Left kidney (tissue), 2 donors: Measurements from ENCODE around the gene RERE. TPM values are rescaled to one million over a fixed set of nuclear protein-coding genes. Genes with fewer than 3 reads are reported as not detected.

Experiments
- DNase-seq: peaks from one replicate; pipeline ENCODE4 v3.0.0-alpha.2; 2013
- polyA plus RNA-seq: library from polyadenylated mRNA; unstranded; fragments of 120-200 nt; gene quantifications from one replicate; pipeline ENCODE4 v1.2.1, GENCODE V29; 2013; ENCODE audit not compliant: insufficient read length

Gene RERE
- polyA plus RNA-seq, 1 donor = 163 TPM

- no peak for DNase-seq
These were observed 391.7 kb downstream of the RERE start for GRCh38 chr1:8425781-8426161.

- DNase-seq = no peak
These were observed 392.2 kb downstream of the RERE start for GRCh38 chr1:8425150-8425780.

DNA sequence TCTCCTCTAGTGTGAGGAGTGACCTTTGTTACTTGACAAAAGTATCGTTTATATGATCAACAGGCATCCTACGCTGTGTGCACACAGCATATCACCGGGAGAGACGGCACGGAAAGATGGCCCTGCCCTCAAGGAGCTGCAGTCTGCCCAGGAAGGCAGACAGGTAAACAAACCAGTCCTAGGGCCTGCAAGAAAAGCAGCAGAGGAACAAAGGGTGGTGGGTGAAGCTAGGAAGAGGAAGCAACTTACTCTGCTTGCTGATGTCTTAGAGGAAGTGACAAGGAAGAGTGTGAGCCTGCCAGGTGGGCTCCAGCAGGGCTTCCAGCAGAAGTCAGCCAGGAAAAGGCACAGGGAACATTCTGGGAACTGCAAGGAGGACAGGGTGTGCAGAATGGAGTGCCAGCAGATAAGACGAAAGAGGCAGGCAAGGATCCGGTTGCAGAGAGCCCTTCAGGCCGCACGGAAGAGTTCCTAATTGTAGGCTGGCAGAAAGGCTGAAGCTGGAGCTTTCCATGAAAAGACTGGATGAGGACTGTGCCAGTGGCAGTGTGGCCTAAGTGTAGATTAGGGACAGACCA, 392.8 kb downstream of the RERE start:
- no peak for DNase-seq

GRCh38 chr1:8423692-8424538, 393.5 kb downstream of the RERE start:
- DNase-seq = peak; percentile 87

DNA sequence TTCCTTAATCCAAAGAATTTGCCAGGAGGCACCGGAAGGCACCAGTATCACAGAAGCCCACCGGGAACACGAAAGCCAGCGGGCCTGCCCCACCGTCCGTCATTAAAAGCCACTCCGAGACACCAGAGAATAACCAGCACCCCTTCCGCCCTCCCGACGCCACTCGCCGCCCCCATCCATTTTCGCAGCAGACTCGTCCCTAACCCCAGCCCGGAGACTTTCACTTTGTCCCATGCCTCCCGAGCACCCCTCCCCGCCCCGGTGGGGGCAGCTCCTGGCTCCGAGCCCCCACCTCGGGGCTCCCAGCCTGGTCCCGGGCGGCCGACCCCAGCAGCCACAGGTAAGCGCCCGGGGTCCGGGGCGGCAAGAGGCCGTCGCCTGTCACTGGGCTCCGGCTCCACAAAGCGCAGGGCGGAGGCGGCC, 394.2 kb downstream of the RERE start:
- no peak for DNase-seq

- no peak for DNase-seq
These were observed 394.8 kb downstream of the RERE start for GRCh38 chr1:8422510-8423268.

DNA sequence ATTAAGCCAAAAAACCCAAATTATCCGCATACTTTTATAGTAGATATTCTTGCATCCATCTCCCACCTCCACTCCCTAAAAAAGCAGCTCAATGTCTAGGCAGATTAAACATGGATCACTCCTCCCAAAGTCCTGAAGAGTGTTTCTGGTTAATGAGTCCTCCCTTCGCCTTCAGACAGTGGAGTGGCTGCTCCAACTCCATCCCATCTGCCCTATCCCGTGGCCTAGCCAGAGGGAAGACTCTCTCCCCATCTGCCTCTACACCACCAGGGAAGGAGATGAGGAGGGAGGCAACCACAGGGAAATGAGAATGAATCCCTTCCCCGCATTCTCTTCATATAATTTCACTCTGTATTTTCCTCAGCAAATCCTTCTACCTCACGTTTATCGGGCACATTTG, 395.7 kb downstream of the RERE start:
- no peak for DNase-seq

GRCh38 chr1:8420318-8420717, 397.1 kb downstream of the RERE start:
- no peak for DNase-seq

DNA sequence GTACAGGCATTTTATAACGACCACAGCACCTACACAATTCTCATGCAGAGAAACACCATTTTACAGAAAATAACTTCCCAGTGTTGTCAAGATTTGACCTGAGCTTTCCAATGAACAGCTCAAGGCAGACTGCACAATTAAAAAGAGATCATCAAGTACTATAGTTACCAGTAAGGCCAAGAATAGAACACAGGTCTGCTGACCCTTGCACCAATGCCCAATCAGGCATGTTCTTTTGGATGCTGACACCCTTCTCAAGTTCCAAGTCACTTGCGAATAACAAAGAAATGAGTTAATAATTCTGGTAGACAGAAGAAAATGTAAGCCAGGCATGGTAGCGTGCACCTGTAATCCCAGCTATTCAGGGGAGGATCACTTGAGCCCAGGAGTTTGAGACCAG, 397.6 kb downstream of the RERE start:
- DNase-seq = no peak

GRCh38 chr1:8419172-8419571, 398.3 kb downstream of the RERE start:
- DNase-seq = no peak

DNA sequence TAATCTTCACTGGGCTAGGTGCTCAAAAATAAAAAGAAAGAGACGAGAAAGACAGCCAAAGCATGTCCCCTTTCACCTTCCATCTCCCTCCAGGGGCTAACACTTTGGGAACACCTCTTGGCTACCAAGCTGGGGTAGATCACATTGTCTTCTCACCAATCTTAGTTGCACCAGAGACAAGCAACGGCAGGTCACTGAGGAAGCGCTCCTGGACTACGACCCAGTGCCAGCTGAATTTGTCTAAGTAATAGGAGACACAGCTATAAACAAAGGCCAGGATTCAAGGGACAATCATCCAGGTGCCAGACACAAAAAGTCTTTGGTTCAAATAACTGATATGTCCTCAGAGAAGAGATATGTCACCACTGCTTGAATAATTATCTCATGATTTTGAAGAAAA, 399.1 kb downstream of the RERE start:
- DNase-seq = no peak

- no peak for DNase-seq
These were observed 399.8 kb downstream of the RERE start for GRCh38 chr1:8417625-8418024.

DNA sequence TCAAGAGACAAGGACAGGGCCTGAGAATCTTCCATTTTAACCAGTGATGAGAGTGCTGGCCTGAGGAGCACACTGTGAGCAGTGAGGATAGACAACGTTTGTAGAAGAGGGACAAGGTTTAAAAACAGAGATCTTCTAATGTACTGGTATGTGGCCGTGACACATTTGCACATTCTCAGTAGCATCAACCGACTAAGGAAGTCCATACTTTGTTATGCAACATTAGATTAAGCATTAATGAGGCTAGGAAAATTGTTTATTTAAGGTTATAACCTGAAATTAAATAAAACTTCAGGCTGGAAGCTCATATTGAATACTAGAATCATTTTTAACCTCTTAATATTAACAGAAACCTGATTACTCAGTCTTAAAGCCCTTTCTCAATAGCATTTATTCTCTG, 400.6 kb downstream of the RERE start:
- DNase-seq = no peak

GRCh38 chr1:8415526-8416278, 401.7 kb downstream of the RERE start:
- no peak for DNase-seq

GRCh38 chr1:8412183-8412831, 405.1 kb downstream of the RERE start:
- no peak for DNase-seq

DNA sequence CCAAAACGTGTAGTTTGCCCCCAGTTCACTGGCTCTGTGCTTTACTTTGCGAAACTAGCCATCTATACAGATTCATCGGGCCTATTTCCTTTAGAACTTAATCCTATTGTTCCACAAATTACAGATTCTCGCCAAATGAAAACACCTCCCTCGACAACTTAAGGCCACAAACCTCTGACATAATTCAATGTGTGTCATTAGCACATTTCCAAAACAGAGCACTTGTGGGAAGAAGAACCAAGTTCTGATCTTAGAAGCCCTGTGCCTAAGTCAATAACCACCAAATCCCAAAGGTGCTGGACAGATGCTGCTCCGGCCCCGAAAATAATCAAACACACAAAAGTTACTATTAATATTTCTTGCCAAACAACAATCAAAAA, 405.6 kb downstream of the RERE start:
- DNase-seq = no peak

DNA sequence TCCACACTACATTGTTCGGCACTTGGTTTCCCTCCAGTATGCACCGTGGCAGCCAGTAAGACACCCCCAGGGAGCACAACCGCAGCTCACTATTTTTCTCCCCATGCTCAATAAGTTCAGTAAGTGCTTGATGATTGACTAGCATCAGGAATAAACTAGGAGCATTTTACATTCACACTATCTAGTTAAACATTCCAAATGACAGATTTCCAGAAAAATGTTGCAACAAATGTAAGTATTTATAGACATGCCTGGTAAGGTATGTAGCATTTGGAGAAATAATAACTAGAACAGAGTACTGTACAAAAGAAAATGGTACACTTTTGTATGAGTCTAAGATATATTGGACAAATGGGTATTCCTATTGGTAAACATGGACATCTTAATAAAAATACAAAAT, 406.6 kb downstream of the RERE start:
- DNase-seq = no peak

GRCh38 chr1:8409606-8410005, 407.8 kb downstream of the RERE start:
- DNase-seq = no peak

DNA sequence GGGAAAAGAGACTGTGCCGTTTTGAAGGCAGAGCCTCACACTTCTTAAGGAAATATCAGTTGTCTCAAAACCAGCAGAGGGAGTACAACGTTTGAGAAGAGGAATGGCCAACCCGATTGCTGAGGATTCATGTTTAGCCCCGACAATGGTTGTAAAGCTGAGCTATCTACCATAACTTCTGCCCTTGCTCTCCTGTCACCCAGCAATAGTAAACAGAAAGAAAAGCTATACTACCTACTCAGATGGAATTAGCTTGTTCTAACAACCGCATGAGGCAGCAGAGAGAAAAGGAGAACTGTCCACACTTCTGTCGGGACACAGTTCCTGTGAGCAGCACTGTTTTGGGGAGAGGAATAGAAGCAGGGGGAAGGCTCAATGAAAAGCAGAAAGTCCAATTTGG, 408.3 kb downstream of the RERE start:
- DNase-seq = no peak

DNA sequence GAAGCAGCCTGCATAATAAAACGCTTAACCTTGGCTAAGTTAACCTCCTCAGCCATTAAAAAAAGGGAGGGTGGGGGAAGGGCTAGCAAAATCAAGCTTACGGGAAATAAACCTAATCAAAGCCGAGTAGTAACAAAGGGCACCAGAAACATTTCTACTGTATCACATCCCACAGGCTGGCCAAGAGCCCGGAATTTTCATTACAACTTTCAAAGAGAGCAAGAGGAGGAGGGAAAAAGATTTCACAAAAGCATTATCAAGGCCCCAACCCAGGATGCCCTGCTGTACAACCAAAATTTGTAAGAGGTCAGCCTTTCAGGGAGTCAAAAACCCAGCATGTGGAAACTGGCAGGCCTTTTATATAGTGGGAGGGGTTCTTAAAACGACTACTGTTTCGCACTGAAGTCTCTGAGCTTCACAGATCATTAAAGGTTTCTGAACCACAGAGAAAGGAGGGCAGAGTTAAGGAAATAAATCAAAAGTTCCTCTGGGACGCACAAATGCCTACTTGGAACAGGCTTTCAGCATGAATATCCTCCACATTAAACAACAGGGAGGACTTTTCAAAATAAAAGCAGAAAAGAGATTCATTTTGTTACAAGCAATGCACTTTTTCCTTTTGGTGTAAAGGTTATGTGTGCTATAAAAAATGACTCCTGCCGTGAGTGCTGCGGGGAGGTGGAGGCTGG, 409.1 kb downstream of the RERE start:
- DNase-seq = peak; percentile 83

GRCh38 chr1:8407652-8408051, 409.8 kb downstream of the RERE start:
- no peak for DNase-seq
